Astrocyte of the cerebellum (primary cell): ENCODE results near the gene TMEM187.

ENCODE experiments used
- DNase-seq: peaks from one replicate; pipeline ENCODE4 v3.0.0-alpha.2; 2011; ENCODE audit warnings: low read depth
- H3K4me3 ChIP-seq: 2 replicates; pipeline ENCODE4 v1.5.1; 2011; ENCODE audit warnings: mild to moderate bottlenecking, low read depth, low read length, moderate library complexity
- in situ Hi-C: cut with HindIII; loops from 2 replicates; pipeline ENCODE4 v1.10.0; 2017; ENCODE audit warnings: low sequenced_read_pairs
- TF ChIP-seq, protein P1 (sequence below): IDR thresholded peaks from 2 replicates; pipeline ENCODE4 v1.5.1; 2012; ENCODE audit warnings: low read length, low read depth, moderate library complexity, mild to moderate bottlenecking; ENCODE audit errors: missing control alignments

Gene TMEM187

DNA sequence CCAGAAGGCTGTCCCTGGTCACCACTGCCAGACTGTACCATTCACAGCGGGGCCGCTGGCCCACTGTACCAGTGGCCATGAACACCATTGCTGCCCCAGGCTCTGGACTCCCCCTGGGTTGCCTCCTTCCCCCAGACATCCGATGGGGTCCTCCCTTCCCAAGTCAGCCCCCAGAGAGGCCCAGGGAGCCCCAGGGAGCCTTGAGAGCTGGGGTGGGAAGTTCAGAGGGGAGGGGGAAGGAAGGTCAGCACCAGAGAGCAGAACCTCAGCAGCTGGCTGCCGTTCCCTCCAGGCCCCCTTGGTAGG lies 46.0 kb upstream of the TMEM187 start:
- H3K4me3 ChIP-seq: no peak overlapping the region
- in situ Hi-C loops: no loop called here
- no peak for DNase-seq
- TF ChIP-seq, protein P1, sequence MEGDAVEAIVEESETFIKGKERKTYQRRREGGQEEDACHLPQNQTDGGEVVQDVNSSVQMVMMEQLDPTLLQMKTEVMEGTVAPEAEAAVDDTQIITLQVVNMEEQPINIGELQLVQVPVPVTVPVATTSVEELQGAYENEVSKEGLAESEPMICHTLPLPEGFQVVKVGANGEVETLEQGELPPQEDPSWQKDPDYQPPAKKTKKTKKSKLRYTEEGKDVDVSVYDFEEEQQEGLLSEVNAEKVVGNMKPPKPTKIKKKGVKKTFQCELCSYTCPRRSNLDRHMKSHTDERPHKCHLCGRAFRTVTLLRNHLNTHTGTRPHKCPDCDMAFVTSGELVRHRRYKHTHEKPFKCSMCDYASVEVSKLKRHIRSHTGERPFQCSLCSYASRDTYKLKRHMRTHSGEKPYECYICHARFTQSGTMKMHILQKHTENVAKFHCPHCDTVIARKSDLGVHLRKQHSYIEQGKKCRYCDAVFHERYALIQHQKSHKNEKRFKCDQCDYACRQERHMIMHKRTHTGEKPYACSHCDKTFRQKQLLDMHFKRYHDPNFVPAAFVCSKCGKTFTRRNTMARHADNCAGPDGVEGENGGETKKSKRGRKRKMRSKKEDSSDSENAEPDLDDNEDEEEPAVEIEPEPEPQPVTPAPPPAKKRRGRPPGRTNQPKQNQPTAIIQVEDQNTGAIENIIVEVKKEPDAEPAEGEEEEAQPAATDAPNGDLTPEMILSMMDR: no peak

DNA sequence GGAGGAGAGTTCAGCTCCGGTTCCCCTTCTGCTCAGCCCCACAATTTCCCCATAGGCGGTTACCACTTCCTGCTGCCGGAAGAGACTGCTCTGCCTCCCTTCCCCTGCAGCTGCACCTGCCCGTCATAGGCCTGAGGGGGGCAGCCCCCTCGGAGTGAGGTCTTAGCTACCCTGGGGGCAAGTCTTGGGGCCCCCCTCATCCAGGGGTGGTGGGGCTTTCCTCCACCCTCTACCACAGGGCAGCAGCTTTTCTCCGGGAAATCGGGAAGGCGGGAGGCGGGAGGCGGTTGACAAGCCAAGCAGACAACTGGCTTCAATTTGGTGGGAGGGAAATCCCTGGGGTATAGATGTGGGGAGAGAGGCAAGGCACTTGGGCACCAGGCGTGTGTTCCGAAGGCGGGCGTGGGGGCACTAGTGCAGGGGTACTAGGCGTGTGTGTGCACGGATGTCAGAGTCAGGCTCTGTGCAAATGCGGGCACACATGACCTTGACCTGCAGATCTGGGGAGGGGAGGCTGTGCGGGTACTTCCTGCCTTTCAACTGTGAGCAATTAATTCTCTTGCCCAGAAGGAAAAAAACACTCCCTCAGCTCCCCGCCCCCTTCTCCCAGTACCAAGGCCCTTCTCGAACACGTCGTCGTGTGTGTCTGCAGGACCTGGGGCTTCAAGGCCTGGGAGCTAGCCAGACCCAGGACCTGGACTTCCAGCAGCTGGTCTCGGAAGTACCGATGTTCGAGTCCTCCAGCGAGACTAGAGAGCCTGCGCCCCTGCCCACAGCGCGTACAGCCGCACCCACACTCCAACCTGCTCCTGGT lies 45.5 kb upstream of the TMEM187 start:
- TF ChIP-seq, protein P1: no peak
- H3K4me3 ChIP-seq: peak overlapping the region; percentile 55
- in situ Hi-C loops: no loop called here
- DNase-seq: no peak

DNA sequence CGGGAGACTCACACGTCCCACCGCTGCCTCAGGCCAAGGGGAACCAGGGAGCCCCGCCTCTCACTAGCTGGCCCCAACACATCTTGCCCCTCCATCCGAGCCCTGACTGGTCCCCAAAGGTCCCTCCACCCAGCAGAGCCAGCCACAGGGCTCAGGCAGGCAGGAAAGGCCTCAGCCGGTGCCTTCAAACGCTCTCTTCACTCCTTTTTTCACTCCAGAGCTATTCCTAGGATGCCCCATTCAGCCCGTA lies 45.0 kb upstream of the TMEM187 start:
- in situ Hi-C loops: no loop called here
- peak overlapping the region; percentile 55 for H3K4me3 ChIP-seq
- TF ChIP-seq, protein P1: no peak
- DNase-seq: no peak

DNA sequence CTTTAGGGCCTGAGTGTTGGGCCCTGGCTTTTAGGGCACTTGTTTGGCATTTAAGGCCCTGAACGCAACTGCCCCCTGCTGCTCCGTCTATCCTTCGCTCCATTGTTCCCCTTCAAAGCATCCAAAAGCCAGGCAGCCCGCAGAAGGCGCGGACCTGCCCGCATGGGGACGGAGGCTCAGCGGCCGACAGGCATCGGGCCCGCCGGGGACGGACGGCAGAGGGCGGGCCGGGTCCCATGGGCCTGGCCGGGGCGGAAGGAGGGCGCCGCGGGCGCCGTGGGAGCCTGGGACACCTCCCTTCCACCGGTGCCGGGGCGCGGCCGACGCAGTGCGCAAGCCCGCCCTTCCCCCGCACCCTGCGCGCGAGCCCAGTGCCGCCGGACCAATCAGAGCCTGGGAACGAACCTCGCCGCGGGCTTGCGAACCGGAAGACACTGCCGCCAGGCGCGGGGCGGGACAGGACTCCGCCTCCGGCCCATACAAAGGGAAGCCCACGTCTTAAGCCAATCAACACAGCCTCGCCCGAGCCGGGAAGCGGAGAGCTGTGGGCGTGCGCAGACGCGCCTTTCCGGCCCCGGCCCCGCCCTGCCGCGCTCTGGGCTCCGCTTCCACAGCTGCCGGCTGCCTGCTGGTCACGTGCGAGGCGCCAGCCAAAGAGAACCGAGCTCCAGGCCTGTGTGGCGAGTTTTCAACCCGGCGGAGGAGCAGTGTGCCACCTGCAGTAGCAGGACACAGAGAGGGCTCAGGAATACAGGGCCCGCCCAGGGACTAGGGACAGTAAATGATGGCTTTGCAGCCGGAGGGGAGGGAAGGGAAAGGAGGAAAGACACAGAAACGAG lies 44.4 kb upstream of the TMEM187 start:
- TF ChIP-seq, protein P1: peak; percentile 6
- peak overlapping the region; percentile 55 for H3K4me3 ChIP-seq
- peak; percentile 94 for DNase-seq
- in situ Hi-C loops: no loop called here

DNA sequence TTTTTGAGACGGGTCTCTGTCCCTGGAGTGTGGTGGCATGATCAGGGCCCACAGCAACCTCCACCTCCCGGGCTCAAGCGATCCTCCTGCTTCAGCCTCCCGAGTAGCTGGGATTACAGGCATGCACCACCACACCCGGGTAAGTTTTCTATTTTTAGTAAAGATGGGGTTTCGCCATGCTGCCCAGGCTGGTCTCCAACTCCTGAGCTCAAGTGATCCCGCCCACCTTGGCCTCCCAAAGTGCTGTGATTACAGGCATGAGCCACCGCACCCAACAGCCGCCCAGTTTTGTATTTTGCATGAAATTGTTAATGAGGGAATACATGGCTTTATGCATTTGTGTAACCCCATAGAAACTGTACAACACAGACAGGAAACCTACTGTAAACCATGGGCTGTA lies 43.7 kb upstream of the TMEM187 start:
- H3K4me3 ChIP-seq: peak overlapping the region; percentile 24
- DNase-seq: no peak
- in situ Hi-C loops: no loop called here
- TF ChIP-seq, protein P1: no peak

DNA sequence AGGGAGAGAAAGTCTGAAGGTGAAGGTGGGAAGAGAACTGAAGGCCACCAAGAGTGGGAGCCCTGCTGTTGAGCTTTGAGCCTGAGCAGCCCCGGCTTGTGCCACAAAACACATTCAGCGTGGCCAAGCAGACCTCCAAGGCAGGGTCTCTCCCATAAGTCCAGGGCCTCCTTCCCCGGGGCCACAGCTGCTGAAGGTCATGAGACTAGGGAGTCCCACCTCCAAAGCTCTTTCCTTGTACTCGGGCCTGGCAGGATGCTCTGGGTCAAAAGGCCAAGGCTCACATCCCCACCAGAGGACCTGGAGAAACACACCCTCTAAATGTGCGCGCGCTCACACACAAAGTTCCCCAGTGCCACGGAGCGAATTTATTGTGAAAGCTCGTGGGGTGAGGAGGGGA lies 43.0 kb upstream of the TMEM187 start:
- DNase-seq: no peak
- in situ Hi-C loops: no loop called here
- TF ChIP-seq, protein P1: no peak
- no peak overlapping the region for H3K4me3 ChIP-seq
